GM23338 (cell line): ENCODE data around the gene PDE4D.

Experiments
- CREB1 ChIP-seq: fragments of 250-450 bp; sonication (Bioruptor Pico); IDR thresholded peaks from 2 replicates; pipeline ENCODE4 v1.5.0; 2020; ENCODE audit warnings: low read depth, mild to moderate bottlenecking, moderate library complexity
- CTCF ChIP-seq, 2 experiments: fragments of 200-600 bp in 1 of 2; sonication (generic) in 1 of 2; conservative IDR thresholded peaks; 2 replicates each; pipeline versions ENCODE4 v1.5.1 to v1.6.1; 2016 to 2017; ENCODE audit warnings: antibody characterized with exemption in 2 of 2, low read depth in 2 of 2, mild to moderate bottlenecking in 2 of 2, moderate library complexity in 1 of 2
- EZH2 ChIP-seq: fragments of 200-600 bp; sonication (generic); IDR thresholded peaks from one replicate; pipeline ENCODE4 v1.8.0; 2017; ENCODE audit warnings: antibody characterized with exemption, mild to moderate bottlenecking, low read depth; ENCODE audit not compliant: unreplicated experiment
- EZH2phosphoT487 ChIP-seq: fragments of 200-600 bp; sonication (generic); IDR thresholded peaks from one replicate; pipeline ENCODE4 v1.8.1; 2018; ENCODE audit warnings: antibody characterized with exemption; ENCODE audit not compliant: unreplicated experiment
- JUNB ChIP-seq: IDR thresholded peaks from one replicate; pipeline ENCODE4 v1.6.1; 2016; ENCODE audit warnings: antibody characterized with exemption; ENCODE audit not compliant: unreplicated experiment
- NANOG ChIP-seq: IDR thresholded peaks from 2 replicates; pipeline ENCODE4 v1.6.1; 2016; ENCODE audit warnings: antibody characterized with exemption, borderline replicate concordance
- POLR2AphosphoS5 ChIP-seq: IDR thresholded peaks from 2 replicates; pipeline ENCODE4 v1.6.1; 2016; ENCODE audit warnings: antibody characterized with exemption, low read depth
- REST ChIP-seq: IDR thresholded peaks from one replicate; pipeline ENCODE4 v1.6.1; 2018; ENCODE audit warnings: antibody characterized with exemption; ENCODE audit not compliant: unreplicated experiment
- STAT1 ChIP-seq: IDR thresholded peaks from one replicate; pipeline ENCODE4 v1.6.1; 2016; ENCODE audit warnings: antibody characterized with exemption; ENCODE audit not compliant: unreplicated experiment
- ZNF114 ChIP-seq: fragments of 250-450 bp; sonication (Bioruptor Pico); IDR thresholded peaks from 2 replicates; pipeline ENCODE4 v1.5.0; 2020; ENCODE audit warnings: mild to moderate bottlenecking, moderate library complexity
- ZNF331 ChIP-seq: fragments of 250-450 bp; sonication (Bioruptor Pico); IDR thresholded peaks from 2 replicates; pipeline ENCODE4 v1.5.0; 2020; ENCODE audit warnings: low read depth, mild to moderate bottlenecking, moderate library complexity
- TF ChIP-seq, protein P1 (sequence below): IDR thresholded peaks from 2 replicates; pipeline ENCODE4 v1.6.1; 2016; ENCODE audit warnings: antibody characterized with exemption
- TF ChIP-seq, protein P2 (sequence below): fragments of 250-450 bp; sonication (Bioruptor Pico); IDR thresholded peaks from 2 replicates; pipeline ENCODE4 v1.5.0; 2020; ENCODE audit warnings: mild to moderate bottlenecking, moderate library complexity

GRCh38 chr5:59021837-59022514, 871.5 kb downstream of the PDE4D start:
- no peak for TF ChIP-seq CTCF (conservative IDR thresholded peaks at IDR 0.05; ENCODE audit: low read depth in 2 of 2)
- TF ChIP-seq POLR2AphosphoS5: no peak
- TF ChIP-seq EZH2: no peak
- no peak for TF ChIP-seq REST
- TF ChIP-seq, protein P1, sequence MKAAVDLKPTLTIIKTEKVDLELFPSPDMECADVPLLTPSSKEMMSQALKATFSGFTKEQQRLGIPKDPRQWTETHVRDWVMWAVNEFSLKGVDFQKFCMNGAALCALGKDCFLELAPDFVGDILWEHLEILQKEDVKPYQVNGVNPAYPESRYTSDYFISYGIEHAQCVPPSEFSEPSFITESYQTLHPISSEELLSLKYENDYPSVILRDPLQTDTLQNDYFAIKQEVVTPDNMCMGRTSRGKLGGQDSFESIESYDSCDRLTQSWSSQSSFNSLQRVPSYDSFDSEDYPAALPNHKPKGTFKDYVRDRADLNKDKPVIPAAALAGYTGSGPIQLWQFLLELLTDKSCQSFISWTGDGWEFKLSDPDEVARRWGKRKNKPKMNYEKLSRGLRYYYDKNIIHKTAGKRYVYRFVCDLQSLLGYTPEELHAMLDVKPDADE: no peak
- no peak for TF ChIP-seq CREB1 (CRISPR knock-in tag)
- TF ChIP-seq EZH2phosphoT487: no peak
- no peak for TF ChIP-seq STAT1
- TF ChIP-seq, protein P2, sequence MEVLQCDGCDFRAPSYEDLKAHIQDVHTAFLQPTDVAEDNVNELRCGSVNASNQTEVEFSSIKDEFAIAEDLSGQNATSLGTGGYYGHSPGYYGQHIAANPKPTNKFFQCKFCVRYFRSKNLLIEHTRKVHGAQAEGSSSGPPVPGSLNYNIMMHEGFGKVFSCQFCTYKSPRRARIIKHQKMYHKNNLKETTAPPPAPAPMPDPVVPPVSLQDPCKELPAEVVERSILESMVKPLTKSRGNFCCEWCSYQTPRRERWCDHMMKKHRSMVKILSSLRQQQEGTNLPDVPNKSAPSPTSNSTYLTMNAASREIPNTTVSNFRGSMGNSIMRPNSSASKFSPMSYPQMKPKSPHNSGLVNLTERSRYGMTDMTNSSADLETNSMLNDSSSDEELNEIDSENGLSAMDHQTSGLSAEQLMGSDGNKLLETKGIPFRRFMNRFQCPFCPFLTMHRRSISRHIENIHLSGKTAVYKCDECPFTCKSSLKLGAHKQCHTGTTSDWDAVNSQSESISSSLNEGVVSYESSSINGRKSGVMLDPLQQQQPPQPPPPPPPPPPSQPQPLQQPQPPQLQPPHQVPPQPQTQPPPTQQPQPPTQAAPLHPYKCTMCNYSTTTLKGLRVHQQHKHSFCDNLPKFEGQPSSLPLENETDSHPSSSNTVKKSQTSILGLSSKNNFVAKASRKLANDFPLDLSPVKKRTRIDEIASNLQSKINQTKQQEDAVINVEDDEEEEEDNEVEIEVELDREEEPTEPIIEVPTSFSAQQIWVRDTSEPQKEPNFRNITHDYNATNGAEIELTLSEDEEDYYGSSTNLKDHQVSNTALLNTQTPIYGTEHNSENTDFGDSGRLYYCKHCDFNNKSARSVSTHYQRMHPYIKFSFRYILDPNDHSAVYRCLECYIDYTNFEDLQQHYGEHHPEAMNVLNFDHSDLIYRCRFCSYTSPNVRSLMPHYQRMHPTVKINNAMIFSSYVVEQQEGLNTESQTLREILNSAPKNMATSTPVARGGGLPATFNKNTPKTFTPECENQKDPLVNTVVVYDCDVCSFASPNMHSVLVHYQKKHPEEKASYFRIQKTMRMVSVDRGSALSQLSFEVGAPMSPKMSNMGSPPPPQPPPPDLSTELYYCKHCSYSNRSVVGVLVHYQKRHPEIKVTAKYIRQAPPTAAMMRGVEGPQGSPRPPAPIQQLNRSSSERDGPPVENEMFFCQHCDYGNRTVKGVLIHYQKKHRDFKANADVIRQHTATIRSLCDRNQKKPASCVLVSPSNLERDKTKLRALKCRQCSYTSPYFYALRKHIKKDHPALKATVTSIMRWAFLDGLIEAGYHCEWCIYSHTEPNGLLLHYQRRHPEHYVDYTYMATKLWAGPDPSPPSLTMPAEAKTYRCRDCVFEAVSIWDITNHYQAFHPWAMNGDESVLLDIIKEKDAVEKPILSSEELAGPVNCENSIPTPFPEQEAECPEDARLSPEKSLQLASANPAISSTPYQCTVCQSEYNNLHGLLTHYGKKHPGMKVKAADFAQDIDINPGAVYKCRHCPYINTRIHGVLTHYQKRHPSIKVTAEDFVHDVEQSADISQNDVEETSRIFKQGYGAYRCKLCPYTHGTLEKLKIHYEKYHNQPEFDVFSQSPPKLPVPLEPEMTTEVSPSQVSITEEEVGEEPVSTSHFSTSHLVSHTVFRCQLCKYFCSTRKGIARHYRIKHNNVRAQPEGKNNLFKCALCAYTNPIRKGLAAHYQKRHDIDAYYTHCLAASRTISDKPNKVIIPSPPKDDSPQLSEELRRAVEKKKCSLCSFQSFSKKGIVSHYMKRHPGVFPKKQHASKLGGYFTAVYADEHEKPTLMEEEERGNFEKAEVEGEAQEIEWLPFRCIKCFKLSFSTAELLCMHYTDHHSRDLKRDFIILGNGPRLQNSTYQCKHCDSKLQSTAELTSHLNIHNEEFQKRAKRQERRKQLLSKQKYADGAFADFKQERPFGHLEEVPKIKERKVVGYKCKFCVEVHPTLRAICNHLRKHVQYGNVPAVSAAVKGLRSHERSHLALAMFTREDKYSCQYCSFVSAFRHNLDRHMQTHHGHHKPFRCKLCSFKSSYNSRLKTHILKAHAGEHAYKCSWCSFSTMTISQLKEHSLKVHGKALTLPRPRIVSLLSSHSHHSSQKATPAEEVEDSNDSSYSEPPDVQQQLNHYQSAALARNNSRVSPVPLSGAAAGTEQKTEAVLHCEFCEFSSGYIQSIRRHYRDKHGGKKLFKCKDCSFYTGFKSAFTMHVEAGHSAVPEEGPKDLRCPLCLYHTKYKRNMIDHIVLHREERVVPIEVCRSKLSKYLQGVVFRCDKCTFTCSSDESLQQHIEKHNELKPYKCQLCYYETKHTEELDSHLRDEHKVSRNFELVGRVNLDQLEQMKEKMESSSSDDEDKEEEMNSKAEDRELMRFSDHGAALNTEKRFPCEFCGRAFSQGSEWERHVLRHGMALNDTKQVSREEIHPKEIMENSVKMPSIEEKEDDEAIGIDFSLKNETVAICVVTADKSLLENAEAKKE: no peak
- no peak for TF ChIP-seq JUNB
- TF ChIP-seq NANOG: no peak
- TF ChIP-seq ZNF114 (CRISPR knock-in tag): no peak
- no peak for TF ChIP-seq ZNF331
